NCI-H510A treated with DMSO at 0.1 percent for 48 hours (cell line): Measurements from ENCODE around the gene IL15RA.
"Not testable (repeated sequence)": the region's sequence is repeated elsewhere in the genome, so short reads cannot be mapped to it uniquely, and the experiment has no call there.

Source experiments
- DNase-seq: peaks from one replicate; lab custom pipeline; 2025; lab: John Stamatoyannopoulos, UW

IL15RA gene

GRCh38 chr10:5921746-5922145 is 55.6 kb downstream of the IL15RA start:
- DNase-seq, result no peak

GRCh38 chr10:5919568-5919967 is 57.8 kb downstream of the IL15RA start:
- no peak for DNase-seq

GRCh38 chr10:5918763-5919162 is 58.6 kb downstream of the IL15RA start:
- no peak for DNase-seq

GRCh38 chr10:5917305-5917704 is 60.0 kb downstream of the IL15RA start:
- DNase-seq, result no peak

DNA sequence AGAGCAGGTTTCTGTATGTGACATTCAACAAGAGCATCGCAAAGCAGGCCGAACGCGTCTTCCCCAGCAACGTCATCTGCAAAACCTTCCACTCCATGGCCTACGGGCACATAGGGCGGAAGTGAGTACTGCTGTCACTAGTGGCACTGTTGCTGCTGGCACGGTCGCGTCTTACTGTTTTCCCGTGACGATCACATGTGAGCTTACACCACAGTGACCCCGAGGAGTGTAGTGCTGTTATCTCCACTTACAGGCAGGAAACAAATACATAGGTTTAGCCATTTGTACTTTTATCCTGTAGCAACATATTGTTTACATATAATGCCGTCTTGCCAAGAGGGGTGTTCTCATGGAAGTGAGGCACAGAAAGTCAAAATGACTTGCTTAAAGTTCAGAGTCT is 61.9 kb downstream of the IL15RA start:
- no peak for DNase-seq

DNA sequence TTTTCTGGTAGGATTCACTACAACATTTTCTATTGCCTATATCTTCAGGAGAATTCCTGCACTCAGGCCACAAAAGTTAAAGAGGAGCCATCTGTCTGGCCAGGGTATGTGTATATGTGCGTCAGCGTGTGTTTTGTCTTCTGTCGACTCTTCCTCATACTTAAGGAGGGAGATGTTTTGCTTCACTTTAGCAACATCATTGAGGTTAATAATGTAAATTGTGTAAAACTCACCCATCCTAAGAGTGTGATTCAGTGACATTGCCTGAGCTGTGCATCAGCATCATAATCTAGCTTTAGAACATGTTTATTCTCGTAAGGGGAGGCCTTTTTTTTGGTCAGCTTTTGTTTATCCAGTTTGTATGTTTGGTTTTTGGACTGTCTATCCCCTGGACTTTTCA is 63.6 kb downstream of the IL15RA start:
- no peak for DNase-seq

DNA sequence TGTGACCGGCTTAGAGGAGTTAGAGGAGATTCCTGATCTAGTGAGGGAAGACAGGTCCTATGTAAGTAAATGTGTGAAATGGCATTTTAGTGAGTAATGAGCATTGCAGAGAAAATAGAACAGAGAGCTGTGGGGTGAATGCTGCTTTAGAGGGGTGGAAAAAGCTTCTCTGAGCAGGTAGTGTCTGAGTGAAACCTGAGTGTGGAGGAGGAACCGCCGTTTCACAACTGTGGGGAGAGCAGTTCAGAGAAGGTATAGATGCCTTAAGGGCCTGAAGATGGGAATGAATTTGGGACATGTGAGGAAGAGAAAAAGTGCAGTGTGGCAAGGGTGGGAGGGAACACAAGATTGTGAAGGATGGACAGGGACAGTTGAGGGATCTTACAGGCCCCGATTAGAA is 65.7 kb downstream of the IL15RA start:
- no peak for DNase-seq

DNA sequence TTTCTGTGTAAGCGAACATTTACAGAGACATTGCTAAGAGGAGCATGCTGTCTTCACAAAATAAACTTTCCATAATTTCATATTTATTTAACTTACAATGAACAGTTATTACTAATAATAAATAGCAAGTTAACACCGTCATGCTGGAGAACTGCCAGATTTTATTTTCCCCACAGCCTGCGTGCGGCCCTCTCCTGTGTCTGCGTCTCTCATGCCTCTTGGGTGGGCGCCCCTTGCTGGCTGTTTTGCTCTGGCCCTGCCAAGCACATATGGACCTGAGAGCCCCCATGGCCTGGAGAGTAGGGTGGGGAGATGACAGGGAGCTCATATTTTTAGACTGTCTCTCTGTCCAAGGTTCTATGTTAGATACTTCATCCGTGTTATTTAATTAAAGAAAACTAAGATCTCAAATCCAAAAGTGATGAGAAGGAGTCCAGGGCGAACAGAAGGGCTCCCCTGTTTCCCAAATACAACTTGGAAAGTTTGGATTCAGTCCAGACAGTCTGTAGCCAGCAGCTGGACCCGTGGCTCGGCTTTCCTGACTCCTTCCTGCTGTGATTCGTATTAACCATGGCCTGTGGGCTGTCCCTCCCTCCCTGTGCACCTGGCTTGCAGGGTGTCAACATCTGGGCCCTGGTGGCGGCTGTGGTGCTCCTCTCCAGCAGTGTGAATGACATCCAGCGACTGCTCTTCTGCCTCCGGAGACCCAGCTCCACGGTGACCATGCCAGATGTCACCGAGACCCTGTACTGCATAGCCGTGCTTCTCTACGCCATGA is 66.8 kb downstream of the IL15RA start:
- DNase-seq, result no peak

GRCh38 chr10:5908676-5909075 is 68.7 kb downstream of the IL15RA start:
- not testable (repeated sequence) for DNase-seq

DNA sequence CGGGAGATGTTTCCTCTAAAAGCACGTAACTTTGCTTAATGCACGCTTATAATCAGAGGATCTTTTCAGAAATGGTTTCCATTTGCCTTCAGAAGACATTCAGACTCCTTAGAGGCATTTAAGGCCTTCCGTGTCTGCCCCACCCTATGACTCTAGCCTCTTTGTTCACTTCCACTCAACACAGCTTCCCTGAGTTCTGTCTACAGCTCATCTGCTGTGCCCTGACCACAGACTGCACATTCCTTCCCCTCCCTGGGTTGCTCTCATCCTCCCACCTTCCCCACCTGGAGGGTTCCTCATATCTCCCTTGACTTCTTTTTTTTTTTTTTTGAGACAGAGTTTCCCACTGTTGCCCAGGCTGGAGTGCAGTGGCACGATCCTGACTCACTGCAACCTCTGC is 70.7 kb downstream of the IL15RA start:
- no peak for DNase-seq

DNA sequence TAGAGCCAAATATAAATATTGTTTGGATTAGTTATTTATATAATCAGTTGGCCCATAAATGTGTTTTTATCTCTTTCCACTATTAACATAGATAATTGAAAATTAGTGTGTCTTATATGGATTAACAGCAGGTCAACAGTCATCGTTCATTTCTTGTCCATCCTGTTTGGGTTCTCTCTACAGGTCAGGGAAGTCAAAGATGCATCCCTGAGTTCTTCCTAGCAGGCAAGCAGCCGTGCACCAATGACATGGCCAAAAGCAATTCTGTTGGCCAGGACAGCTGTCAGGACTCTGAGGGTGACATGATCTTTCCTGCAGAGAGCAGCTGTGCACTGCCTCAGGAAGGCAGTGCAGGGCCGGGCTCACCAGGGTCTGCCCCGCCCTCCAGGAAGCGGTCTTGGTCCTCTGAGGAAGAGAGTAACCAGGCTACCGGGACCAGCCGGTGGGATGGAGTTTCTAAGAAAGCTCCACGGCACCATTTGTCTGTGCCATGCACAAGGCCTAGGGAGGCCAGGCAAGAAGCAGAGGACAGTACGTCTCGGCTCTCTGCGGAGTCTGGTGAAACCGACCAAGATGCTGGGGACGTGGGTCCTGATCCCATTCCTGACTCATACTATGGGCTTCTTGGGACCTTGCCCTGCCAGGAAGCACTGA is 71.4 kb downstream of the IL15RA start:
- DNase-seq, result no peak

DNA sequence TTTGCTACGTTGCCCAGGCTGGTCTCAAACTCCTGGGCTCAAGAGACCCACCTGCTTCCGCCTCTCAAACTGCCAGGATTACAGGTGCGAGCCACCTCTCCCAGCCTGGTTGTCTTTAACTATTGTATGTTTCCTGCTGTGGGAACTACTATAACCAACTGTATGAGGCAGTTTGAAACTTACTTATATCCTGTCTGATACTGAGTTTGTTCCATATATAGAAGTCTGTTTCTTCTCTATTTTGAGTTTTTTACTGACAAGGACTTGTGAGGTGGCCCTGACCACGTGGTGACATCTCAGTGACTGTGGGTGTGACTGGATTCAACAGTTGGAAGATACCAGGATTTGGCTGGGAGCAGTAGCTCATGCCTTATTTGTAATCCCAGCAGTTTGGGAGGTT is 73.1 kb downstream of the IL15RA start:
- DNase-seq, result no peak

- no peak for DNase-seq
Measured at GRCh38 chr10:5903563-5903962, 73.8 kb downstream of the IL15RA start.

- DNase-seq, result no peak
Measured at GRCh38 chr10:5902511-5903274, 74.7 kb downstream of the IL15RA start.
